ENCODE measurements around the gene SS18L1.
A peak's percentile ranks its signal among the peaks of the same experiment; 100 is the strongest.
"Not testable (repeated sequence)": the region's sequence is repeated elsewhere in the genome, so short reads cannot be mapped to it uniquely, and the experiment has no call there.

SS18L1 gene

DNA sequence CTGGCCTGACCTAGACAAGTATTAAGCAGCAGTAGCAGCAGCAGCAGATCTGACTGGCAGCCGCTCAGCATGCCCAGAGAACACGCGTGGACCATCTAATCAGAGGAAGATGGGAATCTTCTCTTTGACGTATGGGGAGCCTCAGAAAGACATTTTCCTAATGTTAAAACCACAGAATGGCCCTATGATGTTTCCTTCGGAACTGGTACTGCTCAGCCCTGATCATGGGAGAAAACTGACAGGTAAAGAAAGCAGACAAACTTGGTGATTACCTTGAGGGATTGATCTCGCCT, 6.5 kb upstream of the SS18L1 start:
- no peak for DNase-seq (ENCODE audit: low spot score)

DNA sequence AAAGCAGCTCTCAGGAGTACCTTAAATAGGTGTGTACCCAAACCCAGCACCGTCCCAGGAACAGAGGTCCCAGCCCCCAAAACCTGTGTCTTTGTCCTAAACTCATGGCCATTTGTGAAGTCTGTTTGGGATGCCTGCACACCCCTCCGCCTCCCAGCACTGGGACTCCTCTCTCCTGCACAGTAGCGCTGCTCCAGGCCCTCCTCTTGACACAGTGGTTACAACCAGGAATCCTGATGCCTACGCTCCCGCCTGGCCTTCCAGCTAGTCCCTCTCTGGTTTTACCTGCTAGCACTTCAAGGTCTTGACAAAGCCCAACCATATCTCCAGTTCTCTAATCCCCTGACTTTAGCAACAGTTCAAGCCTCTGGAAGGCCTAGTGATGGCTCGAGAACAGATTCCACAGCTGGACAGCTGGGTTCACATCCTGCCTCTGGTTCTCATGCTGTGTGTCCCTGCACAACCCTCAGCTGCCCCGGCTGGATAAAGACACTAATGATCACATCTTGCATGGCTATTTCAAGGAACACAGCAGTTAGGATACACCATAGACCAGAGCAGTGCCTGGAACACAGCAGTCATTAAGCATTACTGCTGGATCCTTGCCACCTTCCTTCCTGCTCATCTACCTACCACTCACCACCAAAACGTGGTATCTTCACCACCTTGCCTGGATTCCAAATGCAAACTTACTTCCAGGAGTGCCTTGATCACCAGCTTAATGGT, 5.9 kb upstream of the SS18L1 start:
- no peak for DNase-seq (ENCODE audit: low spot score)

DNA sequence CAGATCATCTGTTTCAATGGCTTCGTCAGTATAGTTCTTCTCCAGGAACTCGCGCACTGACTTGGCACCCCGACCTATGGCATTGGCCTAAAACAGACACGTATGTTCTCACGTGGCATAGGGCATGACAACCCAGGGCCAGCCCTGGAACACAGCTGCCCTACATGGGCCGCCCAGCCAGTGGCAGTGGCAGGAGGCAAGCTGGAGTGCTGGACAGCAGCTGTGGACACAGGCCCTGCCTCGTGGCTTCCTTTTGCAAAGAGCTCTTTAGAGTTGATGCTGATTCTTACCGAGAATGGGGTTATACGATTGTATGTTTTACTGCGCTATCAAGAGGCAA, 5.4 kb upstream of the SS18L1 start:
- DNase-seq (ENCODE audit: low spot score), result no peak

DNA sequence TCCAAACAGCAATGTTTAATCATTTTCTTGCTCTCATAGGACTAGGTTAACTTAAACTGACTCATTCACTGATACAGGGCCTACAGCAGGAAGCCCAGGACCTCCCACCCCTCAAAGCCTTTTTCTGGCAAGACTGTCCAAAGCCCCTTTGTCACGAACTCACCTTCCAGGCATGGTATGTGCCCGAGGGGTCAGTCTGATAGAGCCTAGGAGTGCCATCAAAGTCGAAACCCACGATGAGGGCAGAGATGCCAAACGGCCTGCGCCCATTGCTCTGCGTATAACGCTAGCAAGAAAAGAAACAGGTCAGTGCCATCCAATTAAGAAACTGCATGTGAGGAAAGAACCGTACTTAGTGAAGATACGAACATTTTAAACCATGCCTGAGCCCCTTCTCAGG, 4.7 kb upstream of the SS18L1 start:
- DNase-seq (ENCODE audit: low spot score), result no peak

DNA sequence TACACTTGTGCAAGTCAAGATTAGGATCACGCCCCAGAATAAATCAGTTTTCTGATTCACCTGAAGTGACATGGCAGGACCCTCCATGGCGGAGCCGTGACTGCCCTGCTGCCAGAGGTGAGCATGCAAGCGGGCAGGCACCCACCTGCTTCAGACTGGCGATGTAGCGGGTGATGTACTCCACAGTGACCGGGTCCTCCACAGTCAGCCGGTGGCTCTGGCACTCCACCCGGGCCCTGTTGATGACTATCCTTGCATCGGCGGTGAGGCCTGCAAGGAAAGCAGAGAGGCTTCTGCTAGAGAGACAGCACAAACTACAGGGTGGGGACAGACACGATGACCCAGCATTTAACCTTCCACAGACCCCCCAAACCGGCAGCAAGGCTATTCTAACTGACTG, 3.9 kb upstream of the SS18L1 start:
- DNase-seq (ENCODE audit: low spot score), result no peak

DNA sequence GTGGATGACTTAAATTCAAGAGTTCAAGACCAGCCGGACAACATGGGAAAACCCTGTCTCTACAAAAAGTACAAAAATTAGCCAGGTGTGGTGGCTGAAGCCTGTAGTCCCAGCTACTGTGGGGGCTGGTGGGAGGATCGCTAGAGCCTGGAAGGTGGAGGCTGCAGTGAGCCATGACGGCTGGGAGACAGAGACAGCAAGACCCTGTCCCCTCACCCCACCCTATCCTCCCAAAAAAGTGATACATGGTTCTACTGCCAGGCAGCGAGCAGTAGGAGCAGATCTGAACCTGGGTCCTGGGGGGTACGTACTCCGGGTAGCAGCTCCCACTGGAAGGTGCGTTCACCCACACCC, 2.5 kb upstream of the SS18L1 start:
- no peak for DNase-seq (ENCODE audit: low spot score)

DNA sequence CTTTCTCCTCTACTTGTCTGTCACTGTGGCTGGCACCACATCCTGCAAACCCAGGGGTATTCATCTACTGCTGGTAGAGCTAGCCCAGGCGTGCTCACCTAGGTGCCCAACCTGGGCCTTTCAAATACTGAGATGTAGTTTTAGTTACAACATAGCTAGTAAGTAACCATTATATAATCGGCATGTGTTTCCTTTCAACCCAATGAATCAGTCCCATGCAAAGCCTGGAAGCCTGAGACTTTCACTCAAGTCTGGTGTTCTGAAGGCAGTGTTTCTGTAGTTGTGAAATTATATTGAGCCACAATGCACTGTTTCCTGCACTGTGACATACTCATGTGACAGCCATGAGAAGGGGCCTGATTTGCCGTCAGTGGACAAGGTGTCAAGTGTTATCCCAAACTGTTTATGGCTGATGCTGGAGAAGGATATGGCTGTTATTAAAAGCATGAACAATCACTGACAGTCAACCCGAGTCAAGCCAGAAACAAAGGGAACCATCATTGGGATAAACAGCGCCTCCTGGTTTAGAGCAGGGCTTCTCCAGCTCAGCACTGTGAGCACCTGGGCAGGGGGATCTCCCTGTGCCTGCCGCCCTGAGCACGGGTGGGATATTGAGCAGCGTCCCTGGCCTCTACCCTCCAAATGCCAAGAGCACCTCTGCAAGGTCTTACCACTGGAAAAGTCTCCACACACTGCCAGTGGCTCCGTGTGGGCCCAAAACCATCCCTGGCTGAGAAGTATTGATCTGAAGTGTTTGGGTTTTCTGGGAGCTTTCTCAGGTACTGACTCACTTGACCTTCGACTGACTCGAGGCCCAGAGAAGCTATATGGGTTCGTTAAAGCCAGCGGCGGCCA, 1.9 kb upstream of the SS18L1 start:
- peak; percentile 39 for DNase-seq (ENCODE audit: low spot score)

DNA sequence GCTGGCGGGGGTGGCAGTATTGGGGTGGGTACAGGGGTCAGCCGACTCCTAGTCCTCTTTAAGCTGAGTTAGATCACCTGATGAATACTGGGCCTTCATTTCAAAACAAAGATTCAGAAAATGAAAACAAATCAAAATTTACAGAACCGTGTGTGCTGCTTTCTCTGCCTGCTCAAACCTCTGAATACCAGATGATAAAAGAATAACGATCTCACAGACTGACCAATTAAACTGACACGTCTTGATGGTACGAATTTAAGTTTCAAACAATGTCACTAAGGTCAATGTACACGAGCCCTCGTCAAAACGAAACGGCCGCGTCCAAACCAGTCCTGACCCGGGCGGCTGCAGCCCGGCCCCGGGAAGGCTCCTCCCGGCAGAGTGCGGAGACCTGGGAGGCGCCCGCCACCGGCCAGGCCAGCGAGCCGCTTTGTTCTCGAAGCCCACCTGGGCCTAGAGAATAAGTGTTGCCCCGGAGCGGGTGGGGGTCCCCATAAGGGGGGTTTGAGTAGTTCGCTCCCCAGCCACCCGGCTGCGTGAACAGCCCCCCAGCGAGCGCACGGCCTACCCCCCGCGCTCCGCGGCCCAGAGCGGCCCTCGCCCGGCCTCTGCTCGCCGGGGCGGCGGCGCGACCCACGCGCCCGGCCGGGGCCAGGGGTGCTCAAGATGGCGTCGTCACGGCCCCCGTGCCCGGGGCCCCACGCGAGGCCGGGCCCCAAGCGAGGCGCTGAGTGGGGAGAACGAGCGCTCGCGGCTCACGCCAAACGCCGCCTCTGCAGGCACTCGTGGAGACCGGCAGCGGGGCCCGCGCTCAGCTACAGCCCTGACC, 1.1 kb upstream of the SS18L1 start:
- no peak for DNase-seq (ENCODE audit: low spot score)

DNA sequence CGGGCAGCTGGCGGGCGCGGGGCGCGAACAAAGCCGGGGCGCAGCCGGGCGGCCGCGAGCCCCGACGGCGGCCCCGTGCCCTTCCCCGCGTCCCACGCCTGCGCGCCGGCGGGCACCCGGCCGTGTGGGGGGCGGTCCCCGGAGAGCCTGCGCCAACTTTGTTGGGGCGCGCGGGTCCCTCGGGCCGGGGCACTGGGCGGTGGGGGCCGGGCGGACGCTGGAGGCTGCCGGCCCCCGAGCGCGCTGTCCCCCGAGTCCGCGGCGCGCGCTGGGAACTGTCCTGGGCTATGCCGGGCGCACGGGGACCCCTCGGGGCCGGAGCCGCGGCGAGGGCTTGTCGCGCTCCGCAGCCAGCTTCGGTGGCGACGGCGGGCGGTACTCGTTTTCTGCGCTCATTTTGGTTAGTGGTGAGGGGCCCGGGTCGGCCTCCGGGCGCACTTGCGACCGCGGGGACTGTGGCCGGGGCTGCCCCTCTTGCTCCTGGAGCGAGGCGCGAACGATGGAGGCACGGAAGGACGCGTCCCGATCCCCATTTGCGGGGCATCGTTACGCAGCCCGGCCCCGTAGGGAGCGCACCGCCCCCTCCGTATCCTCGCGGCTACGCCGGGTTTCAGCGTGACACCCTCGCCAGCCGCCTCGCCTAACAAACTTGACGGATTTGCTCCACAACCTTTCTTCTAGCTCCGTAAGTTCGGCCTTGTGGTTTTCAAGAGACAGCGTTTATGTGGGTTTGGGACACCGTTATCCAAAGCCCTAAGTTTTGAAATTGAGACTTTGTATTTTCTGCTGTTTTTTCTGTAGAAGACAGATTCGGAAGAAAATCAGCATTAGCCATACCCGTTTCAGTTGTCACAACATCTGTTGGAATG, 622 bp downstream of the SS18L1 start:
- no peak for DNase-seq (ENCODE audit: low spot score)

DNA sequence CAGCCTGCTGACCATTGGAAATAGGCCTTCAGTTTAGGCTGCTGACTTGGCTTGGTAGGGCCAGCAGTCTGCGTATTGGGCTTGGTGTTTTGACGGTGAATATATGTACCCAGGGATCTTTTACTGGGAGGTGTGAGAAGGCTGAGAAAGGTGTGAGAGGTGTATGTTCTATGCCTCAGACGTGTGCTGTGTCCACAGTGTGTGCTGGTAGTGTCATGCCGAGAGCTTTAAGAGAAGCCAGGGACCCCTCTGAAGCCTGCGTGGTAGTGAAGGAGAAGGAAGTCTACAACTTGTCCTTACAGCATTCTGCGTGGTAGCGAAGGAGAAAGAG, 2.1 kb downstream of the SS18L1 start:
- DNase-seq (ENCODE audit: low spot score), result no peak

DNA sequence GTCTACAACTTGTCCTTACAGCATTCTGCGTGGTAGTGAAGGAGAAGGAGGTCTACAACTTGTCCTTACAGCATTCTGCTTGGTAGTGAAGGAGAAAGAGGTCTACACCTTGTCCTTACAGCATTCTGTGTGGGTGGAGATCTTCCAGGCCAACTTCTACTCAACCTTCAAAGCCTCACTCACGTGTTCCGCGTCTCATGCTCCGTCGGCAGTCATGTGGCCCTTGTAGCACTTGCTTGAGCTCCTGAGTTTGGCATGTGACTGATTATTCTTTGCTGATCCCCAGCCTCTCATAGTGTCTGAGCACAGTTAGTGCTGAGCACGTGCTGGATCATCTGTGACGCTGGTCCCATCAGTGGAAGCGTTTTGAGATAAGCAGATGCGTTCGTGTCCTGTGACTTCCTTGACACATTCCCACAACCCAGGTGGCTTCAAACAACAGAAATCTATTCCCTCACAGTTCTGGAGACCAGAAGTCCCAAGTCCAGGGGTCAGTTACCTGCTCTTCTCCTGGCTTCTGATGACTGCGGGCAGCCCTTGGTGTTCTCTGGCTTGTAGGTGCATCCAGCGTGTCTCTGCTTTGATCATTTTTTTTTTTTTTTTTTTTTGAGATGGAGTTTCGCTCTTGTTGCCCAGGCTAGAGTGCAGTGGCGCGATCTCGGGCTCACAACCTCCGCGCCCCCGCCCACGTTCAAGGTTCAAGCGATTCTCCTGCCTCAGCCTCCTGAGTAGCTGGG, 2.6 kb downstream of the SS18L1 start:
- no peak for DNase-seq (ENCODE audit: low spot score)

DNA sequence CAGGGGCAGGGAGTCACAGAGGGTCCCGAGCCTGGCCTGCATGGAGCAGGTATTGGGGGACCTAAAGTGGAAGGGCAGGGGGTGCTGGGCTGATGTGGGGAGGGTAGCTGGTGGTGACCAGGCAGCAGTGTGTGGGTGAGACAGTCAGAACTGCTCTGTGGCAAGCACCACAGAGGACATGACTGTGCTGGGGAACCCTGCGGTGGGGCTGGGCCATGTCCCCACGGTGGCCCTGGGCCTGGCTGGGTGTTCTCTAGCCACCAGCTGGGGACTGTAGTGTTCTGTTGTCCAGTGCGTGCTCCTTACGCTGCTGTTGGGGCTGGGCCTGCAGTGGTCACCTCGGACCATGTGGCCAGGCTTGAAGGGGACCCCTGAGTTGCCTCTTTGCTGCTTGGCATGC, 3.6 kb downstream of the SS18L1 start:
- no peak for DNase-seq (ENCODE audit: low spot score)

DNA sequence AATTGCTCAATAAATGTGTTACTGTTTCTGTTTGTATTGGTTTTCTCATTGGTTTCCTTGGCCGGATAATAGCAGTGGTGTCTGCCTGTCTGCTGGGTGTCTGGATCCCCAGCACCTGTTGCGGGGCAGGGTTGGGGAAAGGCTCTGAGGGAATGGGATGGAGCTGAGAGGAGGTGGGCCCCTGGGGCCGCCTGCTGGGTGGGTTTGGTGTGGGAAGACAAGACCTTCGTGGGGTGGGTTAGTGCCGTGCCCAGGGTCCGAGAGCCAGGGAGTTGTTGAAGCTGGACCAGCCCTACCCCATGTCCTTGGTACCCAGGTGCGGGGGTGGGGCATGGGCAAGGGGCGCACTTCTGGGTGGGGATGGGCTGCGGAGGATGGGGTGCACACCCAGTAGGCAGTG, 4.0 kb downstream of the SS18L1 start:
- no peak for DNase-seq (ENCODE audit: low spot score)

DNA sequence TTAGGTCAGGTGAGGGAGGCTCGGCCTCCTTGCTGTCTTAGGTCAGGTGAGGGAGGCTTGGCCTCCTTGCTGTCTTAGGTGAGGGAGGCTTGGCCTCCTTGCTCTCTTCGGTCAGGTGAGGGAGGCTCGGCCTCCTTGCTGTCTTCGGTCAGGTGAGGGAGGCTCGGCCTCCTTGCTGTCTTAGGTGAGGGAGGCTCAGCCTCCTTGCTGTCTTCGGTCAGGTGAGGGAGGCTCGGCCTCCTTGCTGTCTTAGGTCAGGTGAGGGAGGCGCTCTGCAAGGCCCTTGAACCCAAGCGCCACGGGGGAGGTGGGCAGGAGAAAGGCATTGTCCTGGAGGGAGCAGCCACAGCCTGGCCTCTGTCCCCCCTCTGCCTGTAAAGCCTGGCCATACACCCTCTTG, 4.8 kb downstream of the SS18L1 start:
- not testable (repeated sequence) for DNase-seq (ENCODE audit: low spot score)

DNA sequence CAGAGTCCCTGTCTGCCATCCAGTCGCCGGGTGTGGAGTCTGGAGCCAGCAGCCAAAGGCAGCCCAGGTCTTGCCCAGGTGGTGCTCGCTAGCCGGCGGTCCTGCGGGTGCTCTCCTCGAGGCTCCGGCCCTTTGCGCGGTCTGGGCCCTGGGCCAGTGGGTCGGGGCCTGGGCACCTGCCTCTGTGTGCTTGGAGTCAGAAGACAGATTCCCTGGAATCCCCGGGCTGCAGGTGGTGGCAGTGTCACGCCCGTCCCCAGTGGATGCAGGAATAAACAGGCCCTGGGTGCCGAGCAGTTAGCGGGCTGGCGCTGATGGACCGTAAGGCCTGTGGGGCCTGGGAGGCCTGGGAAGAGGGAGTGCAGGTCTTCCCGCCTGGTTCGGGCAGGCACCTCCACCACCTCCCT, 5.3 kb downstream of the SS18L1 start:
- no peak for DNase-seq (ENCODE audit: low spot score)

DNA sequence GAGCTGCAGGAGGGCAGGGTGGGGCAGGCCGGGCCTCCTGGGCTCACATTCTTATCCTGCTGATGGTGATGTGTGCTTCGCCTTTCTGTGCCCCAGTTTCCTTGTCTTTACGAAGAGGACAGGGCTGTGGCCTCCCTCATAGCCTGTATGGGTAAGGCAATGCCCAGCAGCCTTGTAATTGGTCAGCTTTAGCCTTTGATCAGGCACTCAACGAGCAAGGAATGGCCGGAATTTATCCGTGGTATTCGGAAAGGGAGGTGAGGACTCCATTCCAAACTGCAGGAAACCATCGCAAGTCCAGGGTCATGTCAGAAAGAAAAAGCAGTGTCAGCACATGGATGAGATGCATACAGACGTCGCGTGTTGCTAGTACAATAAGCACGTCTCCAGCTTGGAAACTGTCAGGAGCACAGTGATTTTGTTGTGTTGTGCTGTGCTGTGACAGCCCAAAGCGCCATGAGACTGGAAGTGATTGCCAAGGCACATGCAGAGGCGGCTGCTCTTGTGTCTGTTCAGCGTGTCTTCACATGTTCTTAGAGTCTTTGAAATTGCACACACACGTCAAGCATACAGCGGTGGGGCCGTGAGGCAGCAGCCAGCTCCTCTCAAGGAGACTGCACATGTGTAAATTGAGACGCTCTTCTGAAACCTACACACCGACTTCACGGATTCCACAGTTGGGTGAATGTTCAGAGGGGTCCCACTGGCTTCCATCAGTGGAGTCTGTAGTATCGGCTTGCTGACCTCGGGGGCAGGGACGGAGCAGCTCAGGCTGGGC, 6.2 kb downstream of the SS18L1 start:
- peak; percentile 70 for DNase-seq (ENCODE audit: low spot score)

DNA sequence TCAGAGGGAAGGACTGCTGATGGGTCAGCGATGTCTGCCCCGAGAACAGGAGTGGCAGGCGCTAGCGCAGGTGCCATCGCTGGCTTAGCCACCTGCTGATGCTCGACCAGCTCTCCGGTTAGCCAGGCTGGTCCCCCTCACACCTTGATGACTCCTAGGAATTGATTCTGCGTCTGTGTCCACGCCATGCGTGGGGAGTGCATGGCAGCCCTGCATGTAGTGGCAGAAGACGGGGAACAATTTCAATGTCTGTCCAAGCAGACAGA, 6.7 kb downstream of the SS18L1 start:
- DNase-seq (ENCODE audit: low spot score), result no peak

DNA sequence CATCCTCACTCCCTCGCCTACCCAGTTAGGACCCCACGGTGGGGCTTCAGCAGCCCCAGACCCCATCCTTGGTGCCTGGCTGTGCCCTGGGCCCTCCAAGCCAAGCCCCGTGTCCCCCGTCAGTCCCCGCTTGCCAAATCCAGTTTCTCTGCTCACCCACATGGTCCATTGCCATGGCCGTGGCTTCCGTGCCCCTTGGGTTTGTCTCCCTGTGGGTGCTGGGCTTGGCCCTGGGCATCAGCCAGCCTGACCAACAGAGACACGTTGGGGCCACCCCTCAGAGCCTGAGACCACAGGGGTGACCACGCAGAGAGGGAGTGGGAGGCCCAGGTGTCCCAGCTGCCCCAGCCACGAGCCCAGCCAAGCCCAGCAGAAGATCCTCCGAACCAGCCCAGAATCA, 7.7 kb downstream of the SS18L1 start:
- no peak for DNase-seq (ENCODE audit: low spot score)

DNA sequence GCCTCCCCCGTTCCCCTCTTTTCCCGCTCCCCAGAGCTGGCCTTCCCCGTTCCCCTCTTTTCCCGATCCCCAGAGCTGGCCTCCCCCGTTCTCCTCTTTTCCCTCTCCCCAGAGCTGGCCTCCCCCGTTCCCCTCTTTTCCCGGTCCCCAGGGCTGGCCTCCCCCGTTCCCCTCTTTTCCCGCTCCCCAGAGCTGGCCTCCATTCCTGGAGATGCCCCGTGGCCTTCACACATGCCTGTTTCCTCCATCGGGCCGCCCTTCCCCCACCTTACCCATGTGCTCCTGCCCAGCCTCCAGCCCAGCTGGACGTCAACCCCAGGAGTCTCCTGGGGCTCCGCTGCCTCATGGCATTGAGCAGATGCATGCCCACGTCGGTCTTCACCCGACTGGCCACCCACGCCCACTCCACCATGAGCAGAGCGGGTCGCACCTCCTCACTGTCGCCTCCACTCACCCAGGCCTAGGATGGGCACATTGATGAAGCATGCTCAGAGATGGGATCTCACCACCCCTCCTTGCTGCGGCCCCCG, 8.3 kb downstream of the SS18L1 start:
- no peak for DNase-seq (ENCODE audit: low spot score)

DNA sequence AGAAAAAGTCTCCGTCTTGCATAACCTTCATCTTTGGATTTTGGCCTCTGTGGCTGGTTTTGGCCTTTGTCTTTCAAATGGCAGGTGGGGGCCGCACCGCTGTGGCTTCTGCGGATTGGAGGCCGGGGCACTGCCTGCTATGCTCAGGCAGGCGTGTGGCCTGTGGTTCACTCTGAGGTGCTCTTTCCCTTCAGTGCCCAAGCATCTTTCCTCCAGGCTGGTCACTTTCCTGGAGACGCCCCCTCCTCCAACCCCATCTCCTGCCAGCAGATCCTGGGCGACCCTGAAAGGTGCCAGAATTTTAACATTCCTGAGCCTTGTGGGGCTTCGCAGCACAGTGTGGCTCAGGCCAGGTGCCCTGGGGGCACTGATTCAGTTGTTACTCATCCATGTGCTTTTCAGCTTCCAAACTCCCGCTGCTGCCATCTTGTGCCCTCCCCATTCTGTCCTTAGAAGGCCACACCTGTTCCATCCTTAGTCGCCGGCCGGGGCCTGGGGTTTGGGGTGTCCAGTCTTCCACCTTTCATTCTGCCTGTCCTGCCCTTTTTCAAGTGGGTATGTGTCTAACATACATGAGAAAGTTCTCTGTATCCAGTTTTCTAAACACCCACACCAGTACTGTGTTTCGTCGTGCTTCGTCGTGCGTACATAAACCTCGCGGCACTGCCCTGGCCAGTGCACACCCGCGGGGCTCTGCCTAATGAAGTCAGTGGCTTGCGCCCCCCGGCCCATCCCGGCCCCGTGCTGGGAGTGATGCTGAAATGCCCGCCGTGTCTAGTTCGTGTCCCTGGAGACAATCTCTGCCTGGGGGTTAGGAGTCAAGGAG, 12.1 kb downstream of the SS18L1 start:
- no peak for DNase-seq (ENCODE audit: low spot score)

Measured in pons (tissue), 1 donor.